GM12801 (cell line): ENCODE measurements around the gene UBXN10.

Experiments
- TF ChIP-seq, protein P1 (sequence below): IDR thresholded peaks from one replicate; pipeline ENCODE4 v1.5.1; 2011; ENCODE audit warnings: control low read depth; ENCODE audit not compliant: insufficient read length; ENCODE audit errors: extremely low read depth

The UBXN10 gene

DNA sequence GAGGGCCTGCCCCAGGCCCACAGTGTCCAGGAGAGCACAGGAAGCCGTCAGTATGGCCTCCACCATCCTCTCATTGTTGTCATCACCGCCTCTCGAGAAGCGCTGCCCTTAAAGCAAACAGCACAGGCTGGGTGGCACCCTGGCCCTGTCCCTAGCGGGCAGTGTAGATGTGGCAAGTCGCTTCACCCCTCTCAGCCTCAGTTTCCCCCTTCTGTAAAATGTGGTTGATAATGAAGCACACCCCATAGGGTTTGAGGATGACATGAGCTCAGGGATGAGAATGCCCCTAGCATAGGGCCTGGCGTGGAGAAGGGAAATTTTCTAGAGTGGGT is 33.3 kb upstream of the UBXN10 start:
- TF ChIP-seq, protein P1, sequence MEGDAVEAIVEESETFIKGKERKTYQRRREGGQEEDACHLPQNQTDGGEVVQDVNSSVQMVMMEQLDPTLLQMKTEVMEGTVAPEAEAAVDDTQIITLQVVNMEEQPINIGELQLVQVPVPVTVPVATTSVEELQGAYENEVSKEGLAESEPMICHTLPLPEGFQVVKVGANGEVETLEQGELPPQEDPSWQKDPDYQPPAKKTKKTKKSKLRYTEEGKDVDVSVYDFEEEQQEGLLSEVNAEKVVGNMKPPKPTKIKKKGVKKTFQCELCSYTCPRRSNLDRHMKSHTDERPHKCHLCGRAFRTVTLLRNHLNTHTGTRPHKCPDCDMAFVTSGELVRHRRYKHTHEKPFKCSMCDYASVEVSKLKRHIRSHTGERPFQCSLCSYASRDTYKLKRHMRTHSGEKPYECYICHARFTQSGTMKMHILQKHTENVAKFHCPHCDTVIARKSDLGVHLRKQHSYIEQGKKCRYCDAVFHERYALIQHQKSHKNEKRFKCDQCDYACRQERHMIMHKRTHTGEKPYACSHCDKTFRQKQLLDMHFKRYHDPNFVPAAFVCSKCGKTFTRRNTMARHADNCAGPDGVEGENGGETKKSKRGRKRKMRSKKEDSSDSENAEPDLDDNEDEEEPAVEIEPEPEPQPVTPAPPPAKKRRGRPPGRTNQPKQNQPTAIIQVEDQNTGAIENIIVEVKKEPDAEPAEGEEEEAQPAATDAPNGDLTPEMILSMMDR: no peak

DNA sequence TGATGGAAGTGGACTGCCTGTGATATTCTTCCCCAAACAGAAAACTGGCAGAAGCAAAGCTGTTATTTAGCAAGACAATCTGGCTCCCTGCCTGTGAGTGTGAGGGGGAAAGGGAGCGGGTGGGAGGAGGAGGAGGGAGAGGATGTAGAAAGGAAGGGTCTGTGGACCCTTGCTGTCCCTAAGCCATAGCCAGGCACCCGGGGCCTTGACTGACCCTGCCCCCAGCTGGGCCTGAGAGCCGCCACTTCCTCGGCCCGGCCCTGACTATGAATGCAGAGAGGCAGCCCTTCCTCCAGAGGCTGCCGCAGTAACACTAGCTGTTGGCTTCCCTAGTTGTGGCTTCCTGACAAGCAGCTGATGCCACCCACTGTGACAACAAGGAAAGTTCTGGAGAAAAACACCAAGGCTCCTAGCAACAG is 32.9 kb upstream of the UBXN10 start:
- TF ChIP-seq, protein P1: no peak

DNA sequence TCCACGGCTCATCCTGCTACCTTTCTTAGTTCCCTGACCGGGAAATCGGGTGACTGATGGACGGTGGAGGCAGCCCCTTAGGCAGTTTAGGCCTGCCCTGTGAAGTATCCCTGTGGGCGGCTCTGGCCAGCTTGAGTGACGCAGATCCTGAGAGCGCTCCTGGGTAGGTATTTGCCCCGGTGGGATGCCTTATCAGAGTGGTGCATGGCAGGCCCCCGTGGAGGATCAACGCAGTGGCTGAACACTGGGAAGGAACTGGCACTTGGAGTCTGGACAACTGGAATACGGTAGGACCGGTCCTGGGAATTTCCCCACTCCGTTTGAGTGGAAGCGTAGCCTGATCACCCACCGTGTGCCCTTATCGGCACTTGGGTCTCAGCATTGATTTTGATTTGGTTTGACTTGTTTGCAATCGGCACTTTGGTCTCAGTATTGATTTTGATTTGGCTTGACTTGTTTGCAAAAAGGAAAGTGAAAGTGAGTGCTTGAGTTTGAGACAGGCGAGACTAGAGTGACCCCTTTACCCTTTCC is 31.5 kb upstream of the UBXN10 start:
- TF ChIP-seq, protein P1: no peak

DNA sequence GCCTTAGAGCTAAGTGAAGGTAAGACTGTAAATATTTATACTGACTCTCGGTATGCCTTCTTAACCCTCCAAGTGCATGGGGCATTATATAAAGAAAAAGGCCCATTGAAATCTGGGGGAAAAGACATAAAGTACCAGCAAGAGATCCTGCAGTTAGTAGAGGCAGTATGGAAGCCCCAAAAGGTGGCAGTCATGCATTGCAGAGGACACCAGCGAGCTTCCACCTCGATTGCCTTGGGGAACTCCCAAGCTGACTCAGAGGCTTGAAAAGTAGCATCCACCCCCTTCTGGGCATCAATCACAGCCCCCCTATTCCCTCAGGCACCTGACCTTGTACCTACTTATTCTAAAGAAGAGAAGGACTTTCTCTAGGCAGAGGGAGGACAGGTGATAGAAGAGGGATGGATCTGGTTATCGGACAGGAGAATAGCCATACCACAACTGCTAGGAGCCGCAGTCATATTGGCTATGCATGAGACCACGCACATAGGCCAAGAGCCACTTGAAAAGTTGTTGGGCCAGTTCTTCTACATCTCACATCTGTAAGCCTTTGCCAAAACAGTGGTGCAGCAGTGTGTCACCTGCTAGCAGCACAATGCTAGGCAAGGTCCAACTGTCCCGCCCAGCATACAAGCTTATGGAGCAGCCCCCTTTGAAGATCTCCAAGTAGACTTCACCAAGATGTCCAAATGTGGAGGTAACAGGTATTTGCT is 27.4 kb upstream of the UBXN10 start:
- TF ChIP-seq, protein P1: no peak

DNA sequence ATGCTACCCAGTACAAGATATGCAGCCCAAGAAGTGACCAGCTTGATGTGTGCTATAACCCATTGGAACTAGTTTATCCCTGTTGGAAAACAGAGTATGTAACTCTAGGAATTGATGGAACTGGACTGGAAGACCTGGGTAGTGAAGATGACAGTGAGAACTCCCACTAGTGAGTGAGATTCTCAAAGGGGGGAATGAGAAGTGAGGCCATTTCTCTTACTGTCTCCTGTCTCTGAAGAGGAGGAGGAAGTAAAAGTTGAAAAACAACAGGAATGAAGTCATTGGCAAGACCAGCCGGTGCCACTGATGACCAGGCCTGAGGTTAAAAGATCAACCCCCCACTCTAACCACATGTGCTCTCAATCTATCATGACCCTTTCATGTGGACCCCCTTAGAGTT is 25.9 kb upstream of the UBXN10 start:
- TF ChIP-seq, protein P1: no peak

DNA sequence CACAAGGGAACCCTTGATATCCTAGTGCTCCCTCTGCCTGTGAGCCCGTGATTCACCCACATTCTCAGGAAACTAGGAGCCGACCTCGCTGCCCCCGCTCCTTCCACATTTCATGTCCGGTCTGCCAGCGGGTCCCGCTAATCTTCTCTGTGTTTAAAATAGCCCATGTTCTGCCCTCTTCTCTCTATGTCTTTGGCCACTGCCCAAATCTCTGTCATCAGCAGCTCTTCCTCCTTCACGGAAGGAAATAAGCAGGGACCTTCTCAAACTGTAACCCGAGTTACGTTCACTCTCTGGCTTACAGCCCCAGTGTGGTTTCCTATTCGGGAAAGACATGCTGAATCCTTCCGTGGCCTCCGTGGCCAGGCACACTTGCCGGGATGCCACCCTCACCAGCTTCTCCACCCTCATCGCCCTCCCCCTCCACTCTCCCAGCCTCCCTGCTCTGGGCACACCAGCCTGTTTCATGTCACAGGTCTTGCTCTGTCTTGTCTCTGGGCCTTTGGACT is 21.1 kb upstream of the UBXN10 start:
- TF ChIP-seq, protein P1: no peak

DNA sequence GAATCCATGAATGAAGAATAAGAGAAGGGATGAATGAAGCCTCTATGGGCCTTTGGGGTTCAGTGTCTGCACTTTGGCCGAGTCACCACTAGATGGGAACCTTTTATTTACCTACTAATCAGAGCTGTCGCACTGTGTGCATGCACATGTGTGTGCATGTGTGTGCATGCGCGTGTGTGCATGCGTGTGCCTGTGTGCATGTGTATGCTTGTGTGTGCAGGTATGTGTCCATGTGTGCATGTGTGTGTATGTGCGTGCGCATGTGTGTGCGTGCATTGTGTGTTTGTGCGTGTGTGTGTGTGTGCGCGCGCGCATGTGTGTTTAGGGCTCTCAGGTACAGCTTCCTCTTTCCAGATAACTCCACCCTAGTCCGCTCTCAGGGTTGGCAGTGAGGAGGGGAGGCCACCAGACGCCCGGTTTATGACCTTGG is 20.4 kb upstream of the UBXN10 start:
- TF ChIP-seq, protein P1: no peak
